ENCODE measurements around the gene HOXB1.

GRCh38 chr17:48499735-48500434, 30.9 kb downstream of the HOXB1 start:
- TF ChIP-seq CTCF (IDR thresholded peaks at IDR 0.05; ENCODE audit: low read length) (no peak), EZH2 (IDR thresholded peaks at IDR 0.05; ENCODE audit: borderline replicate concordance, low read length) (no peak)
